Non-pigmented ciliary epithelial cell (primary cell): ENCODE data around the gene ZIC3.
"Not testable (repeated sequence)": the region's sequence is repeated elsewhere in the genome, so short reads cannot be mapped to it uniquely, and the experiment has no call there.

Experiments used
- DNase-seq: peaks from one replicate; pipeline ENCODE4 v3.0.0-alpha.2; 2010; ENCODE audit warnings: low read depth

Gene ZIC3

GRCh38 chrX:137565921-137566745, at the start of gene ZIC3:
Gene ZIC3 (plus strand): TSS chrX:137566127. CDS start chrX:137566692, 565 bp downstream.
- DNase-seq: no peak

DNA sequence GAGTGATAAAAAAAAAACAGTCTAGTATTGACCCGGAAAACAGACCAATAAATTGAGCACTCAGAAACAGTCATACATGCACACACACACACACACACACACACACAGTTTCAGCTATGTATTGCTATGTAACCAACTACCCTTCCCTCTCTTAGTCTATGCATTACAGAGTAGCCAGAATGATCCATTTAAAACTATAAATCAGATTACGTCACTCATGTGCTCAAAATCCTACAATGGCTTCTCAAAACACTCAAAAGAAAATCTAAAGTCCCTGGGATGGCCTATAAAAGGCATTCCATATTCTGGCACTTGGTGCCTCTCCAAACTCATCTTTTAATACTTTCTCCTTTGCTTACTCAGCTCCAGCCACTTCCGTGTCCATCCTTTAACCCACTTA, 46.5 kb upstream of the ZIC3 start:
- no peak for DNase-seq

GRCh38 chrX:137545711-137546651, 19.9 kb upstream of the ZIC3 start:
- DNase-seq: no peak

DNA sequence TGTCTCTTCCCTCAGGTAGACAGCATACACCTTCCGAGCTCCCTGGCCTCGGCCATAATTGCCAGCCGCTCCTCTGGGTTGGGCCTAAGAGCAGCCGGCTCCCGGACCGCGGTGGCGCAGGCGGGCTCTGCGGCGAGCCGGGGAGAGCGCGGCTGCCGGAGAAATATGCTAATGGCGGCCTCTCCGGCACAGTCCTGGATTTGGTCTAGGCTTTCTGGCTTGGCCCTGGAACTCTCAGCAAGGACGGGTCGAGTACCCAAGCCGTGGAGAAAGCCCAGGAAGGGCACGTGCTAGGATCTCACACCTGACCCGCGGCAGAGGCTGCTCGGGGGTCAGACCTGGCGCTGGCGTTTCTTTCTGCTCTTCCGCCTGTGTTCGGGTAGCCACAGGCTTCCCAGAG, 18.6 kb upstream of the ZIC3 start:
- DNase-seq: no peak

GRCh38 chrX:137548261-137548660, 17.7 kb upstream of the ZIC3 start:
- DNase-seq: no peak

GRCh38 chrX:137549073-137549472, 16.9 kb upstream of the ZIC3 start:
- DNase-seq: no peak

DNA sequence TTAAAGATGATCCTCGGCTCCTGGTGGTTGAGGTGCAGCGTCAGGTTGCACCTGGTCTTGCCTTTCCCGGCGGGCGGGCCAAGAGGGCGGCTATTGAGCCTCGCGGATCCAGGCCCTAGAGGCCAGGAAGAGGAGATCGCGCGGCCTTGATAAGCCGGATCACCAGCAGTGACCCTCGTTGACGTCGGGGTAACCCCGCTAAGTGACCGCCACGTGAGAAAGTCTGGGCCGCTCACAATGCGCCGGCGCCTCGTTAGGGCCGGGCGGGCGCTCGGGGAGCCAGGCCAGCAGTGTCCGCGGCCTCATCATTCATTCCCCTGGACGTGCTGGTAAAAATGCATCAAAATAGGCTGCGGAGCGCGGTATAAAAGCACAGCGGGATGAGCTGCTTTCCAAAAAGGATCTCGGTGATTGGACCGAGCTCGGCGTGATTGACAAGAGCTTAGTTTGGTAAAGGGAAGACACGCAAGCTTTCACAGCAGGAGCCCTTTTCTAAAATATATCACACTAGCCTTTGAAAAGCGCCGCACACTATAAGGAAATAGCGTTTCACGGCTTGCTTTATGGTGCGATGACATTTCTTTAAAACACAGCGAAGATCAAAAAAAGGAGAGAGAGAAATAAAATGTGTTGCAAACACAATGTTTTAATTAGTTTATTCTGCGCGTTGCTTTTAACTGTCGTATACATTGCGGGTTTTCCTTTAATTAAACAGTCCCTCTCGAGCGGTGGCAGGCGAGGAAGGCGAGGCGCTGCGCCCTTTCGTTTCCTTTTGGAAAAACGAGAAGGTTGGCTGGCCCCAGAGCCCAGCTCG, 15.9 kb upstream of the ZIC3 start:
- no peak for DNase-seq

- no peak for DNase-seq
Observed at GRCh38 chrX:137550665-137551261, 15.2 kb upstream of the ZIC3 start.

- DNase-seq: not testable (repeated sequence)
Observed at GRCh38 chrX:137552098-137552497, 13.8 kb upstream of the ZIC3 start.

DNA sequence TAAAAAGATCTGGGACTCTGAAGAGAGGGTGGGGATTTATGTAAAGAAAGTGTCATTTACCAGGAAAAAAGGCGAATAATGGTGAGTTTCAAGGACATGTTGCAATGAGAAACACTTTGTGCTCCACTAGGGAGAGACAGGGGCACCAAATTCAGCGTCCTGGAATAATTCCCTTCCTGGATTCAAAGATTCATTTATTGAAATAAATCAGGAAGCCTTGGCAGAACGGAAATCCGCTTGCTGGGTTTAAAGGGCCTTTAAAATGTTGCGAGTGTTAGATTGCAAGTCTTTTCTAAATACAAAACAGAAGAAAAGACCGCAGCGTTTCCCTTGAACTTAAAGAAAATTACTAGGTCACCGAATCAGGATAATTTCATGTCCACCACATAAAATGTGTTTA, 3.8 kb upstream of the ZIC3 start:
- no peak for DNase-seq

DNA sequence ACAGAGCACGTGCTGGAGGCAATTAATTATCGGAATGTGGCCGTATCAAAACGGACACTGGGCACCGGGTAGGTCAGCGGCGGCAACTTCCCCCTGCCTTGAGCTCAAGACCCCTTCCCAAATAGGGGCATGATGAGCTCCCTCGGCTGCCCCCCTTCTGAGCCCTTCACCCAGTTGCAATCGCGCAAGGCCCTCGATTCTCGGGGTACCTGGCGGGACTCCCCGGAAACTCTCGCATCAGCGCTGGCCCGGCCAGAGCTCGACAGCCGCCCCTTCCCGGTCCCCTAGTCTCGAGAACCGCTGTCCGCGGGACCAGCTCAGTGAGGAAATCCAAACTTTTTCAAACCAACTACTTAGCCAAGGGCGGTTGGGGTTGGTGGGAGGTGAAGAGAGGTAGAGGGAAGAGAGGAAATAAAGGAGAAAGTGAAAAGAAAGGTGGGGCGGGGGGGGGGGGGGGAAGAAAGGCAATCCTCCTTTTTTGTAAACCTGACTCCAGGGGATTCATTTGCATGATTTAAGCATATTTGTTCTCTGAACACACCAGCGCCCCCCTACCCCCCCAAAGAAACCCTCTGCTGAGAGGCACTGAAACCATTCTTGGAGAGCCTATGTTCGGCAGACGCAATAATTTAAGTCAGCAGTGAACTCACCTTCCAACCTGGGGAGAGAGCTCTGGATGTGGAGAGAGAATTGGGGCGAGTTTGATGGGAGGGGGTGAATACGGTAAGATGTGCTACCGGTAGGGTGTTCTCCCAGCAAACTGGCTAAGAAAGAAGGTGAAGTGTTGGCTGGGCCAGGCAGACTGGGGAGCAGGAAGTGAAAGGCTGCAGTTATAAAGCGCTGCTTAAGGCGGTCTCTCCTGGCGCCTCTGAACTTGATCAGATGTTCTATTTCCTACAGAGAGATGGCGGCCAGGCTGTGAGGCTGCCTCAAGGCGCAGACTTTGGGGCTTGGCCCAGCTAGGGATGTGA, 2.0 kb upstream of the ZIC3 start:
- no peak for DNase-seq

- no peak for DNase-seq
Observed at GRCh38 chrX:137565318-137565904, 516 bp upstream of the ZIC3 start.

DNA sequence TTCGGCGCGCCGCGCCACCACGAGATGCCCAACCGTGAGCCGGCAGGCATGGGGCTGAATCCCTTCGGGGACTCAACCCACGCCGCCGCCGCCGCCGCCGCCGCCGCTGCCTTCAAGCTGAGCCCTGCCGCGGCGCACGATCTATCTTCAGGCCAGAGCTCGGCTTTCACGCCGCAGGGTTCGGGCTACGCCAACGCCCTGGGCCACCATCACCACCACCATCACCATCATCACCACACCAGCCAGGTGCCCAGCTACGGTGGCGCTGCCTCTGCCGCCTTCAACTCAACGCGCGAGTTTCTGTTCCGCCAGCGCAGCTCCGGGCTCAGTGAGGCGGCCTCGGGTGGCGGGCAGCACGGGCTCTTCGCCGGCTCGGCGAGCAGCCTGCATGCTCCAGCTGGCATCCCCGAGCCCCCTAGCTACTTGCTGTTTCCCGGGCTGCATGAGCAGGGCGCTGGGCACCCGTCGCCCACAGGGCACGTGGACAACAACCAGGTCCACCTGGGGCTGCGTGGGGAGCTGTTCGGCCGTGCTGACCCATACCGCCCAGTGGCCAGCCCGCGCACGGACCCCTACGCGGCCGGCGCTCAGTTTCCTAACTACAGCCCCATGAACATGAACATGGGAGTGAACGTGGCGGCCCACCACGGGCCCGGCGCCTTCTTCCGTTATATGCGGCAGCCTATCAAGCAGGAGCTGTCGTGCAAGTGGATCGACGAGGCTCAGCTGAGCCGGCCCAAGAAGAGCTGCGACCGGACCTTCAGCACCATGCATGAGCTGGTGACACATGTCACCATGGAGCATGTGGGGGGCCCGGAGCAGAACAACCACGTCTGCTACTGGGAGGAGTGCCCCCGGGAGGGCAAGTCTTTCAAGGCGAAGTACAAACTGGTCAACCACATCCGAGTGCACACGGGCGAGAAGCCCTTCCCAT, 1.1 kb downstream of the ZIC3 start:
- no peak for DNase-seq

DNA sequence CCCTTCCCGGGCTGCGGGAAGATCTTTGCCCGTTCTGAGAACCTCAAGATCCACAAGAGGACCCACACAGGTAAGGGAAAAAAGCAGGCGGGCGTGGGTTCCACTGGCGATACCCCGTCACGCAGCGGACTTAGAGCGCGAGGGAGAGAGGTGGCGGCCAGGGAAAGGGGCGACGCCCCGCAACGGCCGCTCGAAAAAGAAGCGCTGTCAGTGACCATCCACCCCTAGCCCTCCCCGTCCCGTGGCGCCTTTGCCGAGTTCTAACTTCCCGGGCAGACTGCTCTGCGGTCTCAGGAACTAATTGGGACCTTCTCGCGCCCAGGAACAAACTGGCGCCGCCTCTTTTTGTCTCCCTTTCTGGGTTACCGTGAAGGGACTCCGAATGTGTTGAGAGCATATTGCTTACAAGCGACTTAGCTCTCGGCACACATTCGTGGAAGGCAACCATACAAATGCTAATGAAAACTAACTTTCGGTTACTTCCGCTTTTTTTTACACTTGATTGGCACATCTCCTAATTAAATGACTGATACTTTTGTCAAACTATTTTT, 1.8 kb downstream of the ZIC3 start:
- DNase-seq: no peak

DNA sequence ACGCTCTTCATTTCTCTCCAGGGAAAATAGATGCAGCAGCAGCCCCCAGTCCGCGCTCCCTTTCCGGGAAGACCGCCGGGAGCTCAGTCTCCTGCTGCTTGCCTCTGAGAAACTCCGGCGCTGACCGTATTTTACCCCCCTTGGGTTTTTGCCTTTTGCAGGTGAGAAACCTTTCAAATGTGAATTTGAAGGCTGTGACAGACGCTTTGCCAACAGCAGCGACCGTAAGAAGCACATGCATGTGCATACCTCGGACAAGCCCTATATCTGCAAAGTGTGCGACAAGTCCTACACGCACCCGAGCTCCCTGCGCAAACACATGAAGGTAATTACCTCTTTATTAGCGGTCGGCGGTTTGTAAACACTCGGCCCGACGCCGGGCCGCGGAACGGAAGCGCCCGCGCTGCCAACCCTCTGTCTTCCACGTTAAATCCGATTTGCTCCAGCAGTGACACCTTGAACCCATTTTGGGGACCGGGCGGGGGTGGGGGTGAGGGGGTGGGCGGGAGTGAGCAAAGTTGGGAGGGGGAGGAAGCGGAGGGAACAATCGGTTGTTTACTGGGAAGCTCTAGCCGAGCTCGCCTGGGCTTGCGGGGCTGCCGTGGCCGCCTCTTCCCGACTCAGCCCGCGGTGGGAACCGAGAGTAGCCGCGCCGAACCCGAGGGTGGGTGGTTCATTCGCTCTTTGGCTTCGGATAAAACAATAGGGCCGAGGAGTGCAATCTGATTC, 3.0 kb downstream of the ZIC3 start:
- DNase-seq: no peak

DNA sequence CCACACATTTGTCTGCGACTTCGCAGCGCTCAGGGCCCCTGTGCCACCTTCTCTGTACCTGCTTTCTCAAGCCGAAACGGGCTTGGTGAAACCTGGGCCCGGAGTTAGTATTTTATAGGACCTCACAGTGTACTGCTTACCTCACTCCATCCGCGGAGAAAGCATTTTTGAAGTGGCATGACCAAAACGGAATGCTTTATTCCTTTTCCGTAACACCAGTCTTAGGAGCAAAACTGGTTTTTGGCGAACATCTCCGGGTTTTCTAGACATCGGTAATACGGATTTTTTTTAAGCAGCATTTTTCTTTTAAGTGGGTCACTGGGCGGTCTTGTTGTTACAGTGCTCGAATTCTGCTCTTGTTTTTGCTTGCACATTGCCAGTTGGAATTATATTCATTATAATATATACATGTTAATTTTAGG, 3.6 kb downstream of the ZIC3 start:
- no peak for DNase-seq

DNA sequence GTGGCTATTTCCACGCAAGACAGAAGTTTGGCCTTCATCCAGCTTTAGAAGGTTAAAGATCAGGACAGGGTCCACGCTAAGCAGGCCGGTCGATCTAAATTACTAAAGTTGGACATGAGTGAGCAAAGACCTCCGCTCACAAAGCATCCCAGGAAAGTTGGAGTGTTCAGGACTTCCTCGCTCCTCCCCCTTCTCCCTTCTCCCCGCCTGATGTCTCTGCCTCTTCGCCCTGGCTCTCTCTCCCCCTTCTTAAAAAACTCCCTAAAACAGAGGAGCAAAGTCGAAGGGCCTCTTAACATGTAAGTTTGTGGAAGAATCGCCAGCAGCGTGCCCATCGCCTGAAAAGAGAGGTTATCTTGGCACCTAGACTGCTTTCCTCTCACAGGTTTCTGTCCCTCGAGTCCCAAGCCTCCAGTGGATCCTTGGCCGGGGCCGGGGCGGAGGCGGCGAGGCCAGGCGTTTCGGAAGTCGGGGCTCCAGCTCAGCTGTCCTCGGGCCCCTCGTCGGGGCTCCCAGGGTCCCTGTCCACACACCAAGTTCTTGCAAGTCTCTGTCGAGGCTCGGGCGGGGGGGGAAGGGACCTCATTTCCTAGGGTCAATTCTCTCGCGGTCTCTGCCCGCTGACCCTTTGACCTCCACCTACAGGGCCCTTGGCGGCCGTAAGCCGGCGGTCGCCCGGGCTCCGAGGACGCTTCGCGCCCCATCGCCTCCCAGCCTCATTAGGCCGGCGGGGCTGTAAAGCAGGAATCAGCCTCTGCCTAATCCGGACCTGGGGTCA, 7.6 kb downstream of the ZIC3 start:
- DNase-seq: no peak
